Caco-2 (cell line): Measurements from ENCODE around the gene SHC3. TPM values are rescaled to one million over a fixed set of nuclear protein-coding genes. Genes with fewer than 3 reads are reported as not detected.

Experiments
- BruUV-seq: library from RNA; stranded (reverse); fragments of 400-500 nt; replicated peaks from 2 replicates; lab custom pipeline; 2021; lab: Mats Ljungman, UMichigan
- CTCF ChIA-PET: fragments of 300-600 bp; sonication (Branson Sonifier 250); formaldehyde crosslinking; loops from one replicate; lab custom pipeline; 2022; ENCODE audit warnings: antibody characterized with exemption; lab: Charles Lee
- POLR2A ChIA-PET: fragments of 300-600 bp; sonication (Branson Sonifier 250); formaldehyde crosslinking; loops from one replicate; lab custom pipeline; 2022; ENCODE audit warnings: antibody characterized with exemption; lab: Charles Lee
- DNase-seq, 2 experiments: peaks; one replicate each; pipeline versions ENCODE4 v3.0.0 to v3.0.0-alpha.2; 2020 to 2022
- H3K27me3 ChIP-seq: replicated peaks from 2 replicates; pipeline ENCODE4 v1.6.0; 2011; ENCODE audit warnings: low read length; ENCODE audit not compliant: control insufficient read depth, insufficient read depth
- H3K36me3 ChIP-seq: 2 replicates; pipeline ENCODE4 v1.5.1; 2011; ENCODE audit warnings: low read length; ENCODE audit not compliant: control insufficient read depth, insufficient read depth
- H3K4me1 ChIP-seq: fragments of 250-450 bp; sonication (Bioruptor Pico); 2 replicates; pipeline ENCODE4 v1.5.1; 2020; ENCODE audit warnings: mild to moderate bottlenecking
- H3K4me3 ChIP-seq: 2 replicates; pipeline ENCODE4 v1.5.1; 2011; ENCODE audit warnings: low read depth, mild to moderate bottlenecking, control low read depth, low read length
- H3K9me3 ChIP-seq: fragments of 250-450 bp; sonication (Bioruptor Pico); 2 replicates; pipeline ENCODE4 v1.5.1; 2020; ENCODE audit warnings: mild to moderate bottlenecking, moderate library complexity
- H3K27ac Mint-ChIP-seq: one replicate; pipeline ENCODE4 v1.8.0; 2022; ENCODE audit warnings: mixed read lengths; ENCODE audit not compliant: unreplicated experiment
- H3K27me3 Mint-ChIP-seq: one replicate; pipeline ENCODE4 v1.8.0; 2022; ENCODE audit warnings: mixed read lengths; ENCODE audit not compliant: insufficient read depth, unreplicated experiment
- H3K36me3 Mint-ChIP-seq: one replicate; pipeline ENCODE4 v1.8.0; 2022; ENCODE audit warnings: mild to moderate bottlenecking, mixed read lengths; ENCODE audit not compliant: insufficient read depth, unreplicated experiment
- H3K4me1 Mint-ChIP-seq: one replicate; pipeline ENCODE4 v1.8.0; 2022; ENCODE audit warnings: low read depth, mixed read lengths; ENCODE audit not compliant: unreplicated experiment
- H3K4me3 Mint-ChIP-seq: one replicate; pipeline ENCODE4 v1.8.0; 2022; ENCODE audit warnings: mild to moderate bottlenecking, moderate library complexity, mixed read lengths; ENCODE audit not compliant: unreplicated experiment
- H3K9me3 Mint-ChIP-seq: one replicate; pipeline ENCODE4 v1.8.0; 2022; ENCODE audit warnings: mixed read lengths; ENCODE audit not compliant: unreplicated experiment
- intact Hi-C: fragments of 100-400 bp; cut with micrococcal nuclease; formaldehyde crosslinking; loops from one replicate; pipeline ENCODE4 v1.10.0; 2022; ENCODE audit not compliant: unreplicated experiment
- total RNA-seq: library from RNA; stranded (reverse); gene quantifications from 2 replicates; pipeline ENCODE4 v1.2.3, GENCODE V29; 2022
- TF ChIP-seq, protein P1 (sequence below), 2 experiments: fragments of 200-600 bp in 1 of 2; IDR thresholded peaks; 1 replicate in 1 of 2; 2 replicates in 1 of 2; pipeline versions ENCODE4 v1.5.1 to v1.8.0; 2011 to 2022; ENCODE audit warnings: antibody characterized with exemption in 1 of 2, control low read depth in 1 of 2, inconsistent platforms in 1 of 2, low read depth in 1 of 2, low read length in 1 of 2, mild to moderate bottlenecking in 1 of 2, moderate library complexity in 1 of 2; ENCODE audit not compliant: insufficient read depth in 1 of 2, severe bottlenecking in 1 of 2, unreplicated experiment in 1 of 2

SHC3 gene
- total RNA-seq, 1 experiment from 2014 or later, result 0.20 TPM

GRCh38 chr9:89145097-89145496 is 33.5 kb downstream of the SHC3 start:
- TF ChIP-seq, protein P1, sequence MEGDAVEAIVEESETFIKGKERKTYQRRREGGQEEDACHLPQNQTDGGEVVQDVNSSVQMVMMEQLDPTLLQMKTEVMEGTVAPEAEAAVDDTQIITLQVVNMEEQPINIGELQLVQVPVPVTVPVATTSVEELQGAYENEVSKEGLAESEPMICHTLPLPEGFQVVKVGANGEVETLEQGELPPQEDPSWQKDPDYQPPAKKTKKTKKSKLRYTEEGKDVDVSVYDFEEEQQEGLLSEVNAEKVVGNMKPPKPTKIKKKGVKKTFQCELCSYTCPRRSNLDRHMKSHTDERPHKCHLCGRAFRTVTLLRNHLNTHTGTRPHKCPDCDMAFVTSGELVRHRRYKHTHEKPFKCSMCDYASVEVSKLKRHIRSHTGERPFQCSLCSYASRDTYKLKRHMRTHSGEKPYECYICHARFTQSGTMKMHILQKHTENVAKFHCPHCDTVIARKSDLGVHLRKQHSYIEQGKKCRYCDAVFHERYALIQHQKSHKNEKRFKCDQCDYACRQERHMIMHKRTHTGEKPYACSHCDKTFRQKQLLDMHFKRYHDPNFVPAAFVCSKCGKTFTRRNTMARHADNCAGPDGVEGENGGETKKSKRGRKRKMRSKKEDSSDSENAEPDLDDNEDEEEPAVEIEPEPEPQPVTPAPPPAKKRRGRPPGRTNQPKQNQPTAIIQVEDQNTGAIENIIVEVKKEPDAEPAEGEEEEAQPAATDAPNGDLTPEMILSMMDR (IDR thresholded peaks at IDR 0.05; ENCODE audit: insufficient read depth in 1 of 2, low read depth in 1 of 2, low read length in 1 of 2, severe bottlenecking in 1 of 2, unreplicated experiment in 1 of 2), result no peak
- no peaks in the 10 kb centered on the region for H3K27me3 Mint-ChIP-seq
- peaks cover 18% of the 10 kb centered on the region; the same call in 1 of the 2 replicates for H3K4me1 ChIP-seq
- H3K4me3 ChIP-seq, result no peak overlapping the region
- intact Hi-C loops, result no loop called here
- no peaks in the 10 kb centered on the region for H3K4me1 Mint-ChIP-seq
- no peak for DNase-seq
- H3K27me3 ChIP-seq, result no peaks in the 10 kb centered on the region
- no TSS peak for BruUV-seq
- no peaks in the 10 kb centered on the region for H3K36me3 ChIP-seq
- no peak overlapping the region for H3K4me3 Mint-ChIP-seq
- POLR2A ChIA-PET, result no interaction called here
- no peak overlapping the region for H3K27ac Mint-ChIP-seq
- H3K9me3 ChIP-seq, result no peaks in the 10 kb centered on the region
- no peaks in the 10 kb centered on the region for H3K36me3 Mint-ChIP-seq
- H3K9me3 Mint-ChIP-seq, result no peaks in the 10 kb centered on the region
- CTCF ChIA-PET, result no interaction called here

GRCh38 chr9:89144238-89144637 is 34.4 kb downstream of the SHC3 start:
- Histone ChIP-seq H3K4me3 (no peak overlapping the region), H3K9me3 (no peaks in the 10 kb centered on the region), H3K4me1 (peaks cover 25% of the 10 kb centered on the region), H3K36me3 (no peaks in the 10 kb centered on the region), H3K27me3 (no peaks in the 10 kb centered on the region)
- intact Hi-C loops, result no loop called here
- no peaks in the 10 kb centered on the region for H3K27me3 Mint-ChIP-seq
- ChIA-PET CTCF (no interaction called here), POLR2A (no interaction called here)
- H3K9me3 Mint-ChIP-seq, result no peaks in the 10 kb centered on the region
- H3K4me1 Mint-ChIP-seq, result no peaks in the 10 kb centered on the region
- TF ChIP-seq, protein P1 (IDR thresholded peaks at IDR 0.05; ENCODE audit: insufficient read depth in 1 of 2, low read depth in 1 of 2, low read length in 1 of 2, severe bottlenecking in 1 of 2, unreplicated experiment in 1 of 2), result no peak
- H3K27ac Mint-ChIP-seq, result no peak overlapping the region
- DNase-seq, result no peak
- no peak overlapping the region for H3K4me3 Mint-ChIP-seq
- no peaks in the 10 kb centered on the region for H3K36me3 Mint-ChIP-seq
- BruUV-seq, result no TSS peak

DNA sequence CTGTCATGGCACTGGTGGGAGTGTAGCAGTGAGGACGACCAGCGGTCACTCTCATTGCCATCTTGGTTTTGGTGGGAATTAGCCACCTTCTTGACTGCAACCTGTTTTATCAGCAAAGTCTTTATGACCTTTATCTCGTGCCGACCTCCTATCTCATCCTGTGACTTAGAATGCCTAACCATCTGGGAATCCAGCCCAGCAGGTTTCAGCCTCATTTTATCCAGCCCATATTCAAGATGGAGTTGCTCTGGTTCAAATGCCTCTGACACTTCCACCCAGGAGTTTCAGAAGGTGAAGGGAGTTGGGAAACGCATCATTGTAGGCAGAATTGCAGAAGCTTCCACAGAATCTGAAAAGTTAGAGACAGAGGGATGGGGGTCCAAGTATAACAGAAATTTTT is 35.4 kb downstream of the SHC3 start:
- intact Hi-C loops, result no loop called here
- Mint-ChIP-seq H3K4me3 (no peak overlapping the region), H3K9me3 (no peaks in the 10 kb centered on the region), H3K4me1 (no peaks in the 10 kb centered on the region), H3K27me3 (no peaks in the 10 kb centered on the region), H3K36me3 (no peaks in the 10 kb centered on the region), H3K27ac (no peak overlapping the region)
- TF ChIP-seq, protein P1 (IDR thresholded peaks at IDR 0.05; ENCODE audit: insufficient read depth in 1 of 2, low read depth in 1 of 2, low read length in 1 of 2, severe bottlenecking in 1 of 2, unreplicated experiment in 1 of 2), result no peak
- peak; percentile 3 to 38 for DNase-seq
- BruUV-seq, result no TSS peak
- ChIA-PET CTCF (no interaction called here), POLR2A (no interaction called here)
- Histone ChIP-seq H3K4me1 (peaks cover 35% of the 10 kb centered on the region), H3K4me3 (no peak overlapping the region), H3K9me3 (no peaks in the 10 kb centered on the region), H3K36me3 (no peaks in the 10 kb centered on the region), H3K27me3 (no peaks in the 10 kb centered on the region)
